ENCODE results near the gene PRKN.

Gene PRKN

GRCh38 chr6:161694995-161695394 lies 1032.6 kb downstream of the PRKN start (continued):
- TF ChIP-seq TSHZ2 (CRISPR knock-in tag; IDR thresholded peaks at IDR 0.05), result no peak
- TF ChIP-seq ZNF8 (CRISPR knock-in tag; IDR thresholded peaks at IDR 0.05), result no peak
- no peak for TF ChIP-seq TCF4 (CRISPR knock-in tag; IDR thresholded peaks at IDR 0.05; ENCODE audit: borderline replicate concordance)
- no peak for TF ChIP-seq SNAI2 (CRISPR knock-in tag; IDR thresholded peaks at IDR 0.05)
- no peak for TF ChIP-seq ZNF565 (CRISPR knock-in tag; conservative IDR thresholded peaks at IDR 0.05; ENCODE audit: low read depth)
- TF ChIP-seq OSR1 (CRISPR knock-in tag; IDR thresholded peaks at IDR 0.05), result no peak
- TF ChIP-seq ARNTL (CRISPR knock-in tag; IDR thresholded peaks at IDR 0.05; ENCODE audit: borderline replicate concordance, low read depth), result no peak

- TF ChIP-seq BACH2 (CRISPR knock-in tag; IDR thresholded peaks at IDR 0.05; ENCODE audit: borderline replicate concordance) (no peak), TCF4 (CRISPR knock-in tag; IDR thresholded peaks at IDR 0.05; ENCODE audit: borderline replicate concordance) (no peak), ZNF565 (CRISPR knock-in tag; conservative IDR thresholded peaks at IDR 0.05; ENCODE audit: low read depth) (no peak), OSR1 (CRISPR knock-in tag; IDR thresholded peaks at IDR 0.05) (no peak), TOX (CRISPR knock-in tag; IDR thresholded peaks at IDR 0.05; ENCODE audit: borderline replicate concordance) (no peak), CSDC2 (CRISPR knock-in tag; IDR thresholded peaks at IDR 0.05) (no peak), ISL1 (CRISPR knock-in tag; IDR thresholded peaks at IDR 0.05) (no peak), ZFP3 (CRISPR knock-in tag; IDR thresholded peaks at IDR 0.05) (no peak)
- ATAC-seq, result no peak
Measured at GRCh38 chr6:161686655-161687054, 1040.9 kb downstream of the PRKN start.

- no peak for ATAC-seq
- no peak for TF ChIP-seq PATZ1 (CRISPR knock-in tag; IDR thresholded peaks at IDR 0.05; ENCODE audit: borderline replicate concordance)
- no peak for TF ChIP-seq SNAI2 (CRISPR knock-in tag; IDR thresholded peaks at IDR 0.05)
- no peak for TF ChIP-seq RARB (CRISPR knock-in tag; IDR thresholded peaks at IDR 0.05)
- TF ChIP-seq CSDC2 (CRISPR knock-in tag; IDR thresholded peaks at IDR 0.05), result no peak
- no peak for TF ChIP-seq ZNF70 (CRISPR knock-in tag; IDR thresholded peaks at IDR 0.05)
Measured at GRCh38 chr6:161684731-161685475, 1042.7 kb downstream of the PRKN start.

GRCh38 chr6:161683400-161683799 lies 1044.2 kb downstream of the PRKN start:
- TF ChIP-seq ZNF565 (CRISPR knock-in tag; conservative IDR thresholded peaks at IDR 0.05; ENCODE audit: low read depth) (no peak), PPARA (CRISPR knock-in tag; IDR thresholded peaks at IDR 0.05; ENCODE audit: borderline replicate concordance) (no peak), TOX (CRISPR knock-in tag; IDR thresholded peaks at IDR 0.05; ENCODE audit: borderline replicate concordance) (no peak), TSHZ2 (CRISPR knock-in tag; IDR thresholded peaks at IDR 0.05) (no peak), GLIS3 (CRISPR knock-in tag; IDR thresholded peaks at IDR 0.05) (no peak), ZC3H10 (CRISPR knock-in tag; IDR thresholded peaks at IDR 0.05) (no peak), ESRRG (CRISPR knock-in tag; IDR thresholded peaks at IDR 0.05) (no peak), OSR1 (CRISPR knock-in tag; IDR thresholded peaks at IDR 0.05) (no peak), PATZ1 (CRISPR knock-in tag; IDR thresholded peaks at IDR 0.05; ENCODE audit: borderline replicate concordance) (no peak), CREB5 (CRISPR knock-in tag; IDR thresholded peaks at IDR 0.05; ENCODE audit: low read depth) (no peak)
- no peak for ATAC-seq

Data from SK-N-SH treated with all-trans-retinoic acid at 6 μM for 48 hours (cell line).